ENCODE data around the gene BACH2. TPM values are rescaled to one million over a fixed set of nuclear protein-coding genes. Genes with fewer than 3 reads are reported as not detected.
"Not testable (repeated sequence)": the region's sequence is repeated elsewhere in the genome, so short reads cannot be mapped to it uniquely, and the experiment has no call there.

The BACH2 gene
- total RNA-seq, 1 donor from 2014 or later: 2.8 TPM

DNA sequence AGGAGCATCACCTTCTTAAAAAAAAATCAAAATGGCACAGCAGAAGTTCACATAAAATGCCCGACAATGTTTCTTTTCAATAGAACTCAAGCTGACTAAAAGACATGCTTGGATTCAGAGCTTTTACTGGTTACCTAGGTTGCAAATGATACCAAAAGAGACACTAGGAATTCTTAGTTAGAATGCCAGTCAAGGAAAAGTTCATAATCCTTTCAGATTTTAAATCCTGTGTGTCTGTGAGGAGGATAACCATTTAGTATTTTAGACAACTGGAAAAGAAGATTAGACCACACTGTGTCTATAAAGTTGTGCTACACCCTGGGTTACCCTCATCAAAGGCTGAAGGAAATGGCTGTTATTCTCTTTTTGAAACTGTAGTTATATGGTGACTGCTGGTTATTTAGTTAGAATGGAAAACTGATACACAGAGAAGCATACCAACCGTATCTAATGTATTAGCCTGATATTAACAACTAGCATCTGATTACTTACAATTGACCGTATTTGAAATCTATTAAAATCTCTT, 262.8 kb downstream of the BACH2 start:
- no peak for DNase-seq (ENCODE audit: low read depth in 2 of 2)

DNA sequence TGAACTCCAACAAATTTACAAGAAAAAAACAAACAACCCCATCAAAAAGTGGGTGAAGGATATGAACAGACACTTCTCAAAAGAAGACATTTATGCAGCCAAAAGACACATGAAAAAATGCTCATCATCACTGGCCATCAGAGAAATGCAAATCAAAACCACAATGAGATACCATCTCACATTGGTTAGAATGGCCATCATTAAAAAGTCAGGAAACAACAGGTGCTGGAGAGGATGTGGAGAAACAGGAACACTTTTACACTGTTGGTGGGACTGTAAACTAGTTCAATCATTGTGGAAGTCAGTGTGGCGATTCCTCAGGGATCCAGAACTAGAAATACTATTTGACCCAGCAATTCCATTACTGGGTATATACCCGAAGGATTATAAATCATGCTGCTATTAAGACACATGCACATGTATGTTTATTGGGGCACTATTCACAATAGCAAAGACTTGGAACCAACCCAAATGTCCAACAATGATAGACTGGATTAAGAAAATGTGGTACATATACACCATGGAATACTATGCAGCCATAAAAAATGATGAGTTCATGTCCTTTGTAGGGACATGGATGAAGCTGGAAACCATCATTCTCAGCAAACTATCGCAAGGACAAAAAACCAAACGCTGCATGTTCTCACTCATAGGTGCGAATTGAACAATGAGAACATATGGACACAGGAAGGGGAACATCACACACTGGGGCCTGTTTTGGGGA, 264.0 kb downstream of the BACH2 start:
- DNase-seq (ENCODE audit: low read depth in 2 of 2): not testable (repeated sequence)

GRCh38 chr6:90028995-90029635, 267.5 kb downstream of the BACH2 start:
- peak in 1 of 2 donors; percentile 7 for DNase-seq (ENCODE audit: low read depth in 2 of 2)

DNA sequence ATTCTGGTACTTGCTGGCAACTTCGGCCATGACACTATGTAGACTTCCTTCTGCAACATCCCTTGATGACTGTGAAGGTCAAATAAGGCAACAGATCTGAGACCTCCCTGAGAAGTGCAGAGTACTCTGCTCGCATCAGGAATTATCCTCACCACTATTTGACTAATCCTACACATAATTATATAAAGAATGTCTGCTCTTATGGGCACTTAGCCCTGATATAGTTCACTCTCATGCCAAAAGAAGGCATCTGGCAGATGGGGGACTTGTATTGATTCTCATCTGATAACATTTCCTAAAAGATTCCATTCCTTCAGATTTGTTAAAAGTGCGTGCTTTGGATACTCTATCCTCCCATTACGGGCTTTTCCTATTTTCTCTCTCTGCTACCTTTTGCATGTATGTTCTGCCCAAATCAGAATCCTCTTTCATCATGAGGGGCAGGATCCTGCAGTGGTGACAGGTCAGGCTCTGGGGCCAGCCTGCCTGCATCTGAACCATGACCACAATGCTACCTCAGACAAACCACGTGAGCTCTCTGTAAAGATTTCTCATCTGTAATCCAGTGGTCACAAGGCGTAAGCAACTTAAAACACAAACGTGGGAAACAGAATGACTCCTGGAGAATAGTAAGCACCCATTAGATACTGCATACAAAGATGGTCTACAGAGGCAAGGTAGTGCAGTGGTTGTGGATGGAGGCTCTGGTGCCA, 268.4 kb downstream of the BACH2 start:
- DNase-seq (ENCODE audit: low read depth in 2 of 2): no peak

DNA sequence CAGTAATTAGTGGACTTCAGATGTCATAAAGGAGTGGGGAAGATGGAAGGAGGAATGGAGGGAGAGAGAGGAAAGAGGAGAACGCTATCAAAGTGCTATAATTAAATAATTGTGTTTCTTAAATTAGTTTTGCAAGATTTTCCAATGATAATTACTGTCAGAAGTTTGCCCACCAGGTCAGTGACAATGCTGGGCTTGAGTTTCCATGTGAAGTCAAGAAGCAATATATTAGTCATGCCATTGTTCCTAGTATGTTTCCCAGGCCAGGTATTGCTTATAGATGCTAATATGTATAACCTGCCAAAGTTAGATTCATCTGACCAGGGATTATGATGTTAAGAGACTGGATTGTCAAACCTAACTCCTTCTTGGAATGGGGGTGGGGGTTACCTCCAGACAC, 270.4 kb downstream of the BACH2 start:
- DNase-seq (ENCODE audit: low read depth in 2 of 2): no peak

GRCh38 chr6:90025523-90026061, 271.1 kb downstream of the BACH2 start:
- DNase-seq (ENCODE audit: low read depth in 2 of 2): no peak

DNA sequence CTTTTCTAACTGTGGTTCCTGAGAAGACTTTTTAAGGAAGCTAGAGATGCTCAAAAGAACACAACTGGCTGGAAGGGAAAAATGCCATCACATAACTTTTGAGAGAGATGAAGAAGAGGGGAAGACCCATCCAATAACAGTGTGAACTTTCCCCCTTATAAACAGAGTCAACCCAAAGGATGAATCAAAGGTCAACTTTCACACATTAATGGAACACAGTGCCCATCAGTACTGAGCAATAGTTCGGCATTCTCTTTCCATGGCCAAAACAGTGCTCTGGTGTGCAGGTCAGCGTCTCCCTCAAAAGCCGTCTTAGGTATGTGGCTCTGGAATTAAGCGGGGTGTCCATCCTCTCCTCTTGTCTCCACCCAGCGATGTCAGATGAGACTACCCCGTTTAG, 272.0 kb downstream of the BACH2 start:
- no peak for DNase-seq (ENCODE audit: low read depth in 2 of 2)

GRCh38 chr6:90021711-90022110, 274.9 kb downstream of the BACH2 start:
- no peak for DNase-seq (ENCODE audit: low read depth in 2 of 2)

DNA sequence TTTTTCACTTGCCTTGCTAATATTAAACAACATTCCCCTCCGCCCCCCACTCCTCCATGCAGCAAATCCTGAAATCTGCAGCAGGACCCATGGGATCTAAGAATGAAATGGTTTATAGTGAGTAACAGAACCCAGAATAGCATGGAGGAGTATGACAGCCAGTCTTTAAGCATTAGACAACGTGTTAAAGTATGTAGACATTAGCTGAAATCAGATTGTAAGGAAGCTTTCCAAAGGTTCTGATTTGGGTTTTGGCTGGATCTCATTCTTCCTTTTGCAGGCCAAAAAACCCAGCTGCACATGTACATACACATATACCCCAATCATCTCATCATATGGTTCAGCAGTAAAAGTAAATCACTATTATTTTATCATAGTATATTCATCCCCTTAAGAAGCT, 275.9 kb downstream of the BACH2 start:
- no peak for DNase-seq (ENCODE audit: low read depth in 2 of 2)

DNA sequence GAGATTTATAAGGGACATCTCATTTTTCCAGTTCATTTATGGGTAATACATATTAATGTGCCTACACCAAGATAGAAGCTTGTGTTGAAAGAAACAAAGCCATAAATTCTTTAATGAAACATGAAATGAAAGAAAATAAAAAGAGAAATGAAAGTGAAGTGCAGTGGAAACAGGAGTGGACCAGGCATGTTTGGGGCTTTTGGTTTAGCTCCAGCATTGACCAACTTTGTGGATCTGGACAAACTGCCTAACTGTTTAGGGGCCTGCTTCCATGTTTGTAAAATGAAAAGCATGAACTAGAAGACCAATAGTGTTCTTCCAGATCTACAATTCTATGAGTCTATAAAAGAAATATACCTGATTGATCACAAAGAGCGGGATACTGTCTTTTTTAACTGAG, 277.4 kb downstream of the BACH2 start:
- DNase-seq (ENCODE audit: low read depth in 2 of 2): no peak

DNA sequence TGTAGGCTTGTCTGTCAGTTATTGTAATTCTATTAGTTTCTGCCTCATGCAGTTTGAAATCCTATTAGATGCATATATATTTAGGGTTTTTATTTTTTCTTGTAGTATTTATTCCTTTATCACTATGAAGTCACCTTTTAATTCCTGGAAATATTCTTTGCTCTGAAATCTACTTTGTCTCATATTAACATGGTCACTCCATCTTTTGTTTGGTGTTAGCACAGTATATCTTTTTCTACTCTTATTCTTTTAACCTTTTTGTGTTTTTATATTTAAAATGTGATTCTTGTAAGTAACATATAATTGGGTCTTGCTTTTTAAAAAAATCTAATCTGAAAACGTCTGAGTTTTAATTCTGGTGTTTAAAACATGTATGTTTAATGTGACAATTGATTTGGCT, 280.8 kb downstream of the BACH2 start:
- no peak for DNase-seq (ENCODE audit: low read depth in 2 of 2)

GRCh38 chr6:90008908-90009501, 287.6 kb downstream of the BACH2 start:
- peak; percentile 85 to 90 for DNase-seq (ENCODE audit: low read depth in 2 of 2)

GRCh38 chr6:90008189-90008907, 288.3 kb downstream of the BACH2 start:
- DNase-seq (ENCODE audit: low read depth in 2 of 2): peak in 1 of 2 donors; percentile 90

GRCh38 chr6:90005048-90005827, 291.4 kb downstream of the BACH2 start:
- DNase-seq (ENCODE audit: low read depth in 2 of 2): no peak

DNA sequence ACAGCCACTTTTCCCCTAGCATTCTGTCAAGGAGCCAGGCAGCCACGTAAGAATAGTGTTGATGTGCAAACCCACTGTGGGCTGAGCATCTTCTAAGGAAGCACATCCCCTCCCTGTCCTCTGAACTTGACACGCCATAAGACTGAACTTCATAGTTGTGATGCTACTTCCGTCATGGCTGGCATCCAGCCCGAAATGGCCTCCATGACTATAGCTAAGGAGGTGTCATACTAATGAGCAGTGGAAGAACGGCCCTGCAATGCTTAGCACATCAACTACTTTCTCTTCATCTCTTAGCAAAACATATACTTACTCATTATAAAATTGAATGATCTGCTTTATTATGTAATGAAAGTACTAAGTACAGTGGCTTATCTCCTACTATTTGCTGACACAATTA, 292.1 kb downstream of the BACH2 start:
- DNase-seq (ENCODE audit: low read depth in 2 of 2): no peak

DNA sequence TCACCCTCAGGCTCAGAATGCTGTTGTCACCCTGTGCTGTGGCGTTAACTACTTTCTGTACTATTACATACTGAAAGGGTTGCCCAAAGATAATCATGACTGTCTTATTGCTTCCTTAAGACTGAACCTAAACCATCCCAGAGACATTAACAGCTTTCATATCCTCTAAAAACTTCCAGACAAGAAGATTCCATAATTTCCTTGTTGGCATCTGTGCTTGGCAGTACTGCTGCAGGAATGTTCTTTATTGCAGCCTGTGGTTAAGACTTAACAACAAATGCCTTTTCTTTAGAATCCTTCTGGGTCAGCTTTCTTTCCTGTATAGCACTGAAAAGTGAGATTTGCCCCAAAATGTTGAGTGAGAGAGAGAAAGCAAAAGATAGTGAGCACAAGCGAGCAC, 292.7 kb downstream of the BACH2 start:
- no peak for DNase-seq (ENCODE audit: low read depth in 2 of 2)

DNA sequence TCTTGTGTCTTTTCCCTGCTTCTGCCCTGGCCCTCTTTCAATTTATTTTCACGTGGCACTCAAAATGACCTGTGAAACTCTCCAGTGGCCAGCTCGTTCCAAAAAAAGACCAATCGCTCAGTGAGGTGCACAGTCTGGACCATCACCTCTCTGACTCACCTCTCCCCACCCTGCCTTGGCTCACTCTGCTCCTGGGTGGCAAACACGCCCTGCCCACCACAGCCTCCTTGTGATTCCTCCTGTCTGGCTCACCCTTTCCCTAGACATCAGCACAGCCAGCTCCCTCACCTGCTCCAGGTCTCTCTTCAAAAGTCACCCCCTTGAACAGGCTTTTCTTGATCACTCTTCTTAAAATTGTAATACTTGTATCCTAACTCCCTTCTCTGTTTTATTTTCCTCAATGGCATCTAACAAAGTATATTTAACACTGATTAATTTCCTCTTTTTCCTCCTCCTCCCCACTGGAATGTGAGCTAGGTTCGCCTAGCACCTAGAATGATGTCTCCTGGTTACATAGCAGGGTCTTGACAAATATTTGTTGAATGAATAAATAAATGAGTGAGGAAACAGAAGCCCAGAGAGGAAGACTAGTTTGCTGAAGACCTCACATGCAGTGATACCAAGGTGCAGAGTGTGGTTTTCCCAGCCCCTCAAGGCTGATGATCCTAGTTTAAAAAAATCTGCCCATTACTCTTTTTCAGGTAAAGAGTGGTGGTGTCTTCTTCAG, 293.4 kb downstream of the BACH2 start:
- no peak for DNase-seq (ENCODE audit: low read depth in 2 of 2)

DNA sequence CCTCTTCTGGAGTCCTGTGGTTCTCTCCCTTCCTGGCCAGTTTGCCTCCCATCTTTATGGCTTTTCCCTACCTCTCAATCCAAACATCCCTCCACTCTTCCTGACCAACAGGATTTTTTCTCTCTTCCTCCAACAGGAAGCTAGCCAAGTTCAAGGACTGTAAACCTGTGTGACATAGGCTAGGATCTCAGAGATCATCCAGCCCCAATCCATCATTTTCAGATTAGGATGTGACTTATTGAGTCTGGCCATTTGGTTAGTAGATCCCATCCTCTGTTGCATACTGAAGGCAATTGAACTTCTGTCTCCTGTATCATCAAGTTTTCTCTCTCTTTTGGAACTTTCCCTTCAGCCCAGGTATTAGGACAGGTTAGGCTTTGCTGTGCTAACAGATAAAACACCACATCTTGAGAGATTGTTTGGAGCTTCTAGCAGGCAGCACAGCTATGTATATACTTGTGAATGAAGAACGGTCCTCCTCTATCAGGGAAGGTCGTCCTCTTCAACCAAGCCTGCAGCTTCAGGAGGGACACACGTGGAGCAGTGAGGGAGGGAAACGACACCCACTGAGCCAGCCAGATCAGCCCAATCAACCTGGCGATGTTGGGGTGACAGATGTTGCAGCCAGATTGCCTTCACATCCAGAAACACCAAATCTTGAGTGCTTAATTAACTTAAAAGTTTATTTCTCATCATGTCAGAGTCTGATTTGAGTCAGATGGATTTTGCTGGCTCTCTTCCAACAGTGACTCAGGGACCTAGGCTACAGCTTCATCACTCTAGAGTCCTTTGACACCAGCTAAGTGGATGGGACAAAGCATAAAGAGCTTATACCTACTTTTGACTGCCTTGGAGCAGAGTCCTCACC, 295.5 kb downstream of the BACH2 start:
- peak in 1 of 2 donors; percentile 38 for DNase-seq (ENCODE audit: low read depth in 2 of 2)

Measured in lung microvascular endothelial cell (primary cell).